ENCODE data around the gene ARF5.

- no peak for TF ChIP-seq CTCF (IDR thresholded peaks at IDR 0.05; ENCODE audit: low read depth, low read length, poor library complexity, severe bottlenecking)
- no peak for TF ChIP-seq EZH2phosphoT487 (IDR thresholded peaks at IDR 0.05; ENCODE audit: borderline replicate concordance, low read length)
These were observed 29.8 kb downstream of the ARF5 start, which contains the start of gene PAX4 for GRCh38 chr7:127618042-127618441.

Data from DOHH2 (cell line).